HEK293 (cell line): ENCODE data around the gene COL18A1.

Experiments used
- CTCF ChIA-PET: fragments of 350-600 bp; formaldehyde crosslinking; extraction: SDS; loops from one replicate; lab custom pipeline; 2021; ENCODE audit warnings: antibody characterized with exemption; lab: Yijun Ruan, JAX
- POLR2A ChIA-PET: fragments of 300-600 bp; formaldehyde crosslinking; extraction: SDS; loops from one replicate; lab custom pipeline; 2020; ENCODE audit warnings: antibody characterized with exemption, inconsistent platforms; lab: Yijun Ruan, JAX
- H3K27ac ChIP-seq: fragments of 200-500 bp; sonication (Bioruptor generic); 2 replicates; pipeline ENCODE4 v1.5.1; 2014; ENCODE audit warnings: low read depth, low read length, control low read depth, inconsistent platforms; ENCODE audit errors: extremely low read depth
- H3K36me3 ChIP-seq, 2 experiments: fragments of 200-500 bp in 1 of 2; sonication (Bioruptor generic) in 1 of 2; 1 replicate in 1 of 2; 2 replicates in 1 of 2; pipeline ENCODE4 v1.5.1; 2014 to 2017; ENCODE audit warnings: inconsistent platforms in 2 of 2, low read length in 2 of 2; ENCODE audit not compliant: control insufficient read depth in 2 of 2, insufficient read depth in 1 of 2
- H3K4me1 ChIP-seq: fragments of 200-500 bp; sonication (Bioruptor generic); 2 replicates; pipeline ENCODE4 v1.5.1; 2014; ENCODE audit warnings: mild to moderate bottlenecking, low read length, inconsistent platforms; ENCODE audit not compliant: control insufficient read depth, insufficient read depth
- H3K4me3 ChIP-seq: 2 replicates; pipeline ENCODE4 v1.5.1; 2011; ENCODE audit warnings: low read depth, mild to moderate bottlenecking, control low read depth, low read length, moderate library complexity
- H3K9me3 ChIP-seq: fragments of 200-500 bp; sonication (Bioruptor generic); 2 replicates; pipeline ENCODE4 v1.5.1; 2014; ENCODE audit warnings: low read depth, low read length, inconsistent platforms; ENCODE audit not compliant: control insufficient read depth, insufficient read depth
- GLIS2 ChIP-seq: fragments of 450-650 bp; formaldehyde crosslinking; IDR thresholded peaks from 2 replicates; pipeline ENCODE4 v1.5.1; 2016; ENCODE audit warnings: missing biosample characterization, missing genetic modification characterization
- KLF9 ChIP-seq: fragments of 450-650 bp; formaldehyde crosslinking; IDR thresholded peaks from 2 replicates; pipeline ENCODE4 v1.5.1; 2016; ENCODE audit warnings: missing biosample characterization, missing genetic modification characterization, low read depth
- MEIS1 ChIP-seq: sonication (generic); formaldehyde crosslinking; IDR thresholded peaks from 2 replicates; pipeline ENCODE4 v1.8.1; 2022; ENCODE audit warnings: missing genetic modification reagents, mild to moderate bottlenecking, borderline replicate concordance
- ZBTB1 ChIP-seq: fragments of 450-650 bp; formaldehyde crosslinking; IDR thresholded peaks from 2 replicates; pipeline ENCODE4 v1.5.1; 2016; ENCODE audit warnings: missing biosample characterization, missing genetic modification characterization
- ZNF112 ChIP-seq: fragments of 450-650 bp; formaldehyde crosslinking; IDR thresholded peaks from 2 replicates; pipeline ENCODE4 v1.5.0; 2017; ENCODE audit warnings: missing biosample characterization, missing genetic modification characterization
- ZNF138 ChIP-seq: fragments of 450-650 bp; formaldehyde crosslinking; IDR thresholded peaks from 2 replicates; pipeline ENCODE4 v1.5.1; 2016; ENCODE audit warnings: missing biosample characterization, missing genetic modification characterization, borderline replicate concordance
- ZNF214 ChIP-seq: fragments of 450-650 bp; formaldehyde crosslinking; IDR thresholded peaks from 2 replicates; pipeline ENCODE4 v1.5.1; 2017; ENCODE audit warnings: missing biosample characterization, mild to moderate bottlenecking, missing genetic modification characterization, borderline replicate concordance
- ZNF23 ChIP-seq: fragments of 450-650 bp; formaldehyde crosslinking; IDR thresholded peaks from 2 replicates; pipeline ENCODE4 v1.5.1; 2016; ENCODE audit warnings: missing biosample characterization, missing genetic modification characterization, borderline replicate concordance
- ZNF350 ChIP-seq: fragments of 450-650 bp; formaldehyde crosslinking; IDR thresholded peaks from 2 replicates; pipeline ENCODE4 v1.5.0; 2017; ENCODE audit warnings: missing biosample characterization, mild to moderate bottlenecking, missing genetic modification characterization
- ZNF571 ChIP-seq: fragments of 450-650 bp; formaldehyde crosslinking; IDR thresholded peaks from 2 replicates; pipeline ENCODE4 v1.5.0; 2017; ENCODE audit warnings: missing biosample characterization, missing genetic modification characterization
- ZNF624 ChIP-seq: fragments of 450-650 bp; formaldehyde crosslinking; IDR thresholded peaks from 2 replicates; pipeline ENCODE4 v1.5.1; 2017; ENCODE audit warnings: missing biosample characterization, missing genetic modification characterization
- ZNF677 ChIP-seq: fragments of 450-650 bp; IDR thresholded peaks from 2 replicates; pipeline ENCODE4 v1.5.0; 2018; ENCODE audit warnings: missing biosample characterization, mild to moderate bottlenecking, missing genetic modification characterization, moderate library complexity
- ZNF768 ChIP-seq: fragments of 450-650 bp; formaldehyde crosslinking; IDR thresholded peaks from 2 replicates; pipeline ENCODE4 v1.5.1; 2018; ENCODE audit warnings: missing biosample characterization, mild to moderate bottlenecking, missing genetic modification characterization
- ZSCAN23 ChIP-seq: fragments of 450-650 bp; formaldehyde crosslinking; IDR thresholded peaks from 2 replicates; pipeline ENCODE4 v1.5.1; 2016; ENCODE audit warnings: missing biosample characterization, missing genetic modification characterization
- TF ChIP-seq, protein P1 (sequence below): fragments of 450-650 bp; formaldehyde crosslinking; IDR thresholded peaks from 2 replicates; pipeline ENCODE4 v1.5.1; 2016; ENCODE audit warnings: missing biosample characterization, missing genetic modification characterization, low read depth
- TF ChIP-seq, protein P2 (sequence below): fragments of 450-650 bp; formaldehyde crosslinking; IDR thresholded peaks from 2 replicates; pipeline ENCODE4 v1.5.1; 2016; ENCODE audit warnings: missing biosample characterization, missing genetic modification characterization
- TF ChIP-seq, protein P3 (sequence below): fragments of 450-650 bp; formaldehyde crosslinking; IDR thresholded peaks from 2 replicates; pipeline ENCODE4 v1.5.1; 2017; ENCODE audit warnings: missing biosample characterization, mild to moderate bottlenecking, missing genetic modification characterization, moderate library complexity
- TF ChIP-seq, protein P4 (sequence below): fragments of 450-650 bp; formaldehyde crosslinking; IDR thresholded peaks from 2 replicates; pipeline ENCODE4 v1.5.1; 2016; ENCODE audit warnings: missing biosample characterization, missing genetic modification characterization

COL18A1 gene

DNA sequence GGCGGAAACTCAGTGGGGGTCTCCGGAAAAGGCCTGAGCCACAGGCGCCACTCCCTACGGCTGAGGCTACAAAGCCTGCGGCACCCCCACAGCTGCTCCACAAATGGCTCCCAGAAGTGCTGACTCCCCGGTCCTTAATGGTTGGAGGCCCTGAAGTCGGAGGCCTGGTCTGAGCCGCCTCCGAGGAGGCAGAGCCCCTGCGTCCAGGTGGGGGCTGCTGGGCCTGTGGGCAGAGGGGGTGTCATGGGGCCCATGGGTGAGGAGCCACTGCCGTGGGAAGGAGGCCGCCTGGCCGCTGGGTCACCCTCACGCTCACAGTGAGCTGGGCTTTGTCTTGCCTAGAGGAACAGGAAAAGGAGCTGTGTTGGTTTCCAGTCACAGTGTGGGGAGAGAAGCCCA lies 12.4 kb upstream of the COL18A1 start:
- ChIA-PET POLR2A (interaction anchor here (0.8 kb wide), 1 partner anchor 19 kb away, joined by 3 read pairs; no protein-coding TSS in a partner anchor), CTCF (interaction anchor here (0.6 kb wide), 1 partner anchor 1480 kb away, joined by 3 read pairs; no protein-coding TSS in a partner anchor)
- H3K9me3 ChIP-seq = no peaks in the 10 kb centered on the region
- no peaks in the 10 kb centered on the region for H3K36me3 ChIP-seq
- H3K4me3 ChIP-seq = no peak overlapping the region
- no peak overlapping the region for H3K27ac ChIP-seq
- TF ChIP-seq ZBTB1 (tag by site-specific recombination) (no peak), ZNF23 (no peak), ZNF624 (no peak), ZNF677 (tag by site-specific recombination) (no peak), ZNF571 (tag by site-specific recombination) (no peak), ZNF138 (tag by site-specific recombination) (no peak), ZNF350 (tag by site-specific recombination) (no peak), KLF9 (no peak), ZSCAN23 (tag by site-specific recombination) (no peak), MEIS1 (CRISPR knock-in tag) (no peak)
- TF ChIP-seq, protein P1, sequence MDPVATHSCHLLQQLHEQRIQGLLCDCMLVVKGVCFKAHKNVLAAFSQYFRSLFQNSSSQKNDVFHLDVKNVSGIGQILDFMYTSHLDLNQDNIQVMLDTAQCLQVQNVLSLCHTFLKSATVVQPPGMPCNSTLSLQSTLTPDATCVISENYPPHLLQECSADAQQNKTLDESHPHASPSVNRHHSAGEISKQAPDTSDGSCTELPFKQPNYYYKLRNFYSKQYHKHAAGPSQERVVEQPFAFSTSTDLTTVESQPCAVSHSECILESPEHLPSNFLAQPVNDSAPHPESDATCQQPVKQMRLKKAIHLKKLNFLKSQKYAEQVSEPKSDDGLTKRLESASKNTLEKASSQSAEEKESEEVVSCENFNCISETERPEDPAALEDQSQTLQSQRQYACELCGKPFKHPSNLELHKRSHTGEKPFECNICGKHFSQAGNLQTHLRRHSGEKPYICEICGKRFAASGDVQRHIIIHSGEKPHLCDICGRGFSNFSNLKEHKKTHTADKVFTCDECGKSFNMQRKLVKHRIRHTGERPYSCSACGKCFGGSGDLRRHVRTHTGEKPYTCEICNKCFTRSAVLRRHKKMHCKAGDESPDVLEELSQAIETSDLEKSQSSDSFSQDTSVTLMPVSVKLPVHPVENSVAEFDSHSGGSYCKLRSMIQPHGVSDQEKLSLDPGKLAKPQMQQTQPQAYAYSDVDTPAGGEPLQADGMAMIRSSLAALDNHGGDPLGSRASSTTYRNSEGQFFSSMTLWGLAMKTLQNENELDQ = no peak
- no peaks in the 10 kb centered on the region for H3K4me1 ChIP-seq

DNA sequence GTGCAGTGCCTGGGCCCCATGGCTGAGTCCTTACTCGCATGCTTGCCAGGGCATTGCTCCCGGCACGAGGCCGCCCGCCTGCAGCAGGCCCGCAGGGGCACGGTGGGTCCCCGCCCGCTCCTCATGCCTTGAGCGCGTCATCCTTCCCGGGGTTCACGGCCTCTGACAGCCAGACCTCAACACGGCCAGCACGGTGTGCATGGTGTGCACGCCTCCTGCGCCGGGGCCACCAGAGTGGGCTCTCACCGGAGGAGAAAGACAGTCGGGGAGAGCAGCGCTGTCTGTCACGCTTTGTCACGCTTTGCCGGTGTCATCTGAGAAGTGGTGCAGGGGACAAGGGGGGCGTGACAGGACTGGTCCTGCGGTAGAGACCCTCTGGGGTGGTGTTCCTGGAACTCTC lies 11.9 kb upstream of the COL18A1 start:
- ChIA-PET CTCF (interaction anchor here (0.6 kb wide), 1 partner anchor 1480 kb away, joined by 3 read pairs; no protein-coding TSS in a partner anchor), POLR2A (no interaction called here)
- Histone ChIP-seq H3K9me3 (no peaks in the 10 kb centered on the region), H3K4me3 (no peak overlapping the region), H3K36me3 (no peaks in the 10 kb centered on the region), H3K27ac (no peak overlapping the region), H3K4me1 (no peaks in the 10 kb centered on the region)
- TF ChIP-seq ZNF112 = no peak
- TF ChIP-seq, protein P2, sequence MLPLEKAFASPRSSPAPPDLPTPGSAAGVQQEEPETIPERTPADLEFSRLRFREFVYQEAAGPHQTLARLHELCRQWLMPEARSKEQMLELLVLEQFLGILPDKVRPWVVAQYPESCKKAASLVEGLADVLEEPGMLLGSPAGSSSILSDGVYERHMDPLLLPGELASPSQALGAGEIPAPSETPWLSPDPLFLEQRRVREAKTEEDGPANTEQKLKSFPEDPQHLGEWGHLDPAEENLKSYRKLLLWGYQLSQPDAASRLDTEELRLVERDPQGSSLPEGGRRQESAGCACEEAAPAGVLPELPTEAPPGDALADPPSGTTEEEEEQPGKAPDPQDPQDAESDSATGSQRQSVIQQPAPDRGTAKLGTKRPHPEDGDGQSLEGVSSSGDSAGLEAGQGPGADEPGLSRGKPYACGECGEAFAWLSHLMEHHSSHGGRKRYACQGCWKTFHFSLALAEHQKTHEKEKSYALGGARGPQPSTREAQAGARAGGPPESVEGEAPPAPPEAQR (tag by site-specific recombination) = no peak
- TF ChIP-seq ZNF768 (tag by site-specific recombination) = no peak
- TF ChIP-seq GLIS2 (tag by site-specific recombination) = no peak
- no peak for TF ChIP-seq ZNF677 (tag by site-specific recombination)
- TF ChIP-seq ZNF214 (tag by site-specific recombination) = no peak
- TF ChIP-seq, protein P3, sequence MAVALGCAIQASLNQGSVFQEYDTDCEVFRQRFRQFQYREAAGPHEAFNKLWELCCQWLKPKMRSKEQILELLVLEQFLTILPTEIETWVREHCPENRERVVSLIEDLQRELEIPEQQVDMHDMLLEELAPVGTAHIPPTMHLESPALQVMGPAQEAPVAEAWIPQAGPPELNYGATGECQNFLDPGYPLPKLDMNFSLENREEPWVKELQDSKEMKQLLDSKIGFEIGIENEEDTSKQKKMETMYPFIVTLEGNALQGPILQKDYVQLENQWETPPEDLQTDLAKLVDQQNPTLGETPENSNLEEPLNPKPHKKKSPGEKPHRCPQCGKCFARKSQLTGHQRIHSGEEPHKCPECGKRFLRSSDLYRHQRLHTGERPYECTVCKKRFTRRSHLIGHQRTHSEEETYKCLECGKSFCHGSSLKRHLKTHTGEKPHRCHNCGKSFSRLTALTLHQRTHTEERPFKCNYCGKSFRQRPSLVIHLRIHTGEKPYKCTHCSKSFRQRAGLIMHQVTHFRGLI (tag by site-specific recombination) = no peak
- TF ChIP-seq, protein P4, sequence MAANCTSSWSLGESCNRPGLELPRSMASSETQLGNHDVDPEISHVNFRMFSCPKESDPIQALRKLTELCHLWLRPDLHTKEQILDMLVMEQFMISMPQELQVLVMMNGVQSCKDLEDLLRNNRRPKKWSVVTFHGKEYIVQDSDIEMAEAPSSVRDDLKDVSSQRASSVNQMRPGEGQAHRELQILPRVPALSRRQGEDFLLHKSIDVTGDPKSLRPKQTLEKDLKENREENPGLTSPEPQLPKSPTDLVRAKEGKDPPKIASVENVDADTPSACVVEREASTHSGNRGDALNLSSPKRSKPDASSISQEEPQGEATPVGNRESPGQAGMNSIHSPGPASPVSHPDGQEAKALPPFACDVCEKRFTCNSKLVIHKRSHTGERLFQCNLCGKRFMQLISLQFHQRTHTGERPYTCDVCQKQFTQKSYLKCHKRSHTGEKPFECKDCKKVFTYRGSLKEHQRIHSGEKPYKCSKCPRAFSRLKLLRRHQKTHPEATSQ (tag by site-specific recombination) = no peak
